ENCODE measurements around the gene IFNLR1. TPM values are rescaled to one million over a fixed set of nuclear protein-coding genes. Genes with fewer than 3 reads are reported as not detected.

Gene IFNLR1
- total and polyA plus RNA-seq, 9 of the 15 experiments (the other 6 are each of a cell fraction or from before 2014, with no cell fraction given), result not detected

GRCh38 chr1:24191860-24192259, 4.8 kb upstream of the IFNLR1 start (continued):
- TF ChIP-seq DPF2 (IDR thresholded peaks at IDR 0.05) (peak; percentile 58), ZNF280B (CRISPR knock-in tag; IDR thresholded peaks at IDR 0.05) (no peak)

- Histone ChIP-seq H3K4me2 (ENCODE audit: insufficient read depth, low read length) (no peak overlapping the region), H2AFZ (ENCODE audit: low read depth, low read length) (no peak overlapping the region), H3K9me3 (replicated peaks; ENCODE audit: control insufficient read depth, insufficient read depth, low read depth, low read length) (no peaks in the 10 kb centered on the region), H3K36me3 (ENCODE audit: control insufficient read depth, insufficient read depth, low read length) (no peaks in the 10 kb centered on the region), H3K4me1 (replicated peaks in 1 of 2; ENCODE audit: control insufficient read depth in 2 of 2, insufficient read depth in 2 of 2, low read length in 2 of 2) (peaks cover 11 to 13% of the 10 kb centered on the region in 2 experiments; a peak in 3 of 5 replicates), H3K9ac (ENCODE audit: insufficient read depth in 1 of 2, low read depth in 2 of 2, low read length in 2 of 2) (no peak overlapping the region), H3K4me3 (no peak overlapping the region), H3K27me3 (ENCODE audit: control insufficient read depth in 2 of 2, insufficient read depth in 2 of 2, low read length in 2 of 2) (peaks cover 40 to 64% of the 10 kb centered on the region in 2 experiments), H4K20me1 (replicated peaks; ENCODE audit: control insufficient read depth, insufficient read depth, low read length) (no peaks in the 10 kb centered on the region; the same call in 1 of the 2 replicates), H3K9me1 (ENCODE audit: control insufficient read depth, insufficient read depth, low read length) (no peaks in the 10 kb centered on the region), H3K27ac (ENCODE audit: extremely low read depth, low read depth, low read length) (no peak overlapping the region), H3K79me2 (ENCODE audit: control insufficient read depth, insufficient read depth, low read length) (no peaks in the 10 kb centered on the region)
- ChIA-PET POLR2A (interaction anchor here (0.5 to 1.5 kb wide), 4 partner anchors 8 to 836 kb away, joined by 3 to 4 read pairs (median 3); no protein-coding TSS in a partner anchor), CTCF (ENCODE audit: low intra/inter-chr PET ratio) (no interaction called here)
- WGBS (ENCODE audit: insufficient coverage, low coverage, missing lambda C conversion rate), result 7% methylated on average over 3 of the region's 3 CpGs
- ATAC-seq (no peak), DNase-seq (ENCODE audit: extremely low read depth in 1 of 4, low spot score in 3 of 4) (no peak), FAIRE-seq (no peak)
- BruUV-seq (replicated peaks), result no TSS peak
- TF ChIP-seq CBX5 (IDR thresholded peaks at IDR 0.05; ENCODE audit: borderline replicate concordance, low read depth) (no peak), ZNF644 (tag; IDR thresholded peaks at IDR 0.05; ENCODE audit: low read depth) (no peak), NFE2L1 (tag; IDR thresholded peaks at IDR 0.05; ENCODE audit: borderline replicate concordance, low read depth) (no peak), TGIF2 (CRISPR knock-in tag; IDR thresholded peaks at IDR 0.05) (no peak)
- in situ Hi-C loops (cut with MboI) (no loop called here), intact Hi-C loops (cut with micrococcal nuclease) (no loop called here)
These were observed 3.9 kb upstream of the IFNLR1 start for GRCh38 chr1:24190983-24191461.

Measured in K562 (cell line).